Parathyroid adenoma (tissue), 2 donors: Measurements from ENCODE around the gene NPHS2.

Experiments
- H2AFZ ChIP-seq: fragments of 300-600 bp; sonication (generic); one replicate; pipeline ENCODE4 v1.7.0; 2017; ENCODE audit warnings: antibody characterized with exemption, mild to moderate bottlenecking
- H3K27ac ChIP-seq: fragments of 300-600 bp; sonication (generic); one replicate; pipeline ENCODE4 v1.7.0; 2017
- H3K27me3 ChIP-seq: fragments of 300-600 bp; sonication (generic); one replicate; pipeline ENCODE4 v1.7.0; 2017; ENCODE audit warnings: low read length; ENCODE audit not compliant: control insufficient read depth, insufficient read depth
- H3K36me3 ChIP-seq: fragments of 300-600 bp; sonication (generic); one replicate; pipeline ENCODE4 v1.7.0; 2017; ENCODE audit warnings: low read length; ENCODE audit not compliant: control insufficient read depth, insufficient read depth
- H3K4me1 ChIP-seq: fragments of 300-600 bp; sonication (generic); one replicate; pipeline ENCODE4 v1.7.0; 2017; ENCODE audit warnings: control low read depth
- H3K4me2 ChIP-seq: fragments of 300-600 bp; sonication (generic); one replicate; pipeline ENCODE4 v1.7.0; 2017; ENCODE audit warnings: low read length
- H3K4me3 ChIP-seq: fragments of 300-600 bp; sonication (generic); one replicate; pipeline ENCODE4 v1.7.0; 2017; ENCODE audit warnings: low read depth, low read length
- H3K79me2 ChIP-seq: fragments of 300-600 bp; sonication (generic); one replicate; pipeline ENCODE4 v1.7.0; 2017; ENCODE audit warnings: control low read depth
- H3K9ac ChIP-seq: fragments of 300-600 bp; sonication (generic); one replicate; pipeline ENCODE4 v1.7.0; 2017; ENCODE audit warnings: mild to moderate bottlenecking
- H3K9me3 ChIP-seq: fragments of 300-600 bp; sonication (generic); one replicate; pipeline ENCODE4 v1.7.0; 2017; ENCODE audit warnings: low read length; ENCODE audit not compliant: control insufficient read depth
- TF ChIP-seq, protein P1 (sequence below): fragments of 300-600 bp; sonication (generic); IDR thresholded peaks from one replicate; pipeline ENCODE4 v1.7.0; 2017; ENCODE audit warnings: antibody characterized with exemption, mild to moderate bottlenecking
- donor health status: primary hyperparathyroidism.

Gene NPHS2

DNA sequence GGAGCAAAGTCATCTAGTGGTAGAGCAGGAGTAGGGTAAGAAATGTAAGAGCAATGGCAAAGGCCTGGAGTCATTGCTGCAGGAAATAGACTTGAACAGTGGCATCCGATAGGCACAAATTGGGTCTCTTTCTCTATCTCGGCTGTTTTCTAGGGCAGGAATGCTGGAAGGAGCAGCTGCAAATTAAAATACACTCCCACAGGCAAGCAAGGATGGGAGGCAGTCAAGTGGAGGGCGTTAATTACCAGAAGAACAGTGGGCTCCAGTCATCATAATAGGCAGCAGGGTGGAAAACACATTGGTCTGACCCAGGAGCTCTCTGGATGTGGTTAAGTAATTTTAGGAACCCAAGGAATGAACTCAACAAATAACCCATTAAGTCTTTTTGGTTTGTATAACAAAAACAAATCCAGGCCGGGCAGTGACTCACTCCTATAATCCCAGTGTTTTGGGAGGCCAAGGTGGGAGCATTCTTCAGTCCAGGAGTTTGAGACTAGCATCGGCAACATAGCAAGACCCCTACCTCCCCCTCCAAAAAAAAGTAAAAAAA is 8.1 kb upstream of the NPHS2 start:
- no peaks in the 10 kb centered on the region for H3K27me3 ChIP-seq
- no peak overlapping the region for H3K9ac ChIP-seq
- H3K4me2 ChIP-seq = no peak overlapping the region
- H3K36me3 ChIP-seq = no peaks in the 10 kb centered on the region
- no peak overlapping the region for H3K27ac ChIP-seq
- no peaks in the 10 kb centered on the region for H3K4me1 ChIP-seq
- no peaks in the 10 kb centered on the region for H3K79me2 ChIP-seq
- TF ChIP-seq, protein P1, sequence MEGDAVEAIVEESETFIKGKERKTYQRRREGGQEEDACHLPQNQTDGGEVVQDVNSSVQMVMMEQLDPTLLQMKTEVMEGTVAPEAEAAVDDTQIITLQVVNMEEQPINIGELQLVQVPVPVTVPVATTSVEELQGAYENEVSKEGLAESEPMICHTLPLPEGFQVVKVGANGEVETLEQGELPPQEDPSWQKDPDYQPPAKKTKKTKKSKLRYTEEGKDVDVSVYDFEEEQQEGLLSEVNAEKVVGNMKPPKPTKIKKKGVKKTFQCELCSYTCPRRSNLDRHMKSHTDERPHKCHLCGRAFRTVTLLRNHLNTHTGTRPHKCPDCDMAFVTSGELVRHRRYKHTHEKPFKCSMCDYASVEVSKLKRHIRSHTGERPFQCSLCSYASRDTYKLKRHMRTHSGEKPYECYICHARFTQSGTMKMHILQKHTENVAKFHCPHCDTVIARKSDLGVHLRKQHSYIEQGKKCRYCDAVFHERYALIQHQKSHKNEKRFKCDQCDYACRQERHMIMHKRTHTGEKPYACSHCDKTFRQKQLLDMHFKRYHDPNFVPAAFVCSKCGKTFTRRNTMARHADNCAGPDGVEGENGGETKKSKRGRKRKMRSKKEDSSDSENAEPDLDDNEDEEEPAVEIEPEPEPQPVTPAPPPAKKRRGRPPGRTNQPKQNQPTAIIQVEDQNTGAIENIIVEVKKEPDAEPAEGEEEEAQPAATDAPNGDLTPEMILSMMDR = no peak
- no peaks in the 10 kb centered on the region for H3K9me3 ChIP-seq
- no peak overlapping the region for H2AFZ ChIP-seq
- H3K4me3 ChIP-seq = no peak overlapping the region

GRCh38 chr1:179576509-179576908 is 761 bp upstream of the NPHS2 start:
- Histone ChIP-seq H2AFZ (no peak overlapping the region), H3K4me3 (no peak overlapping the region), H3K9me3 (no peaks in the 10 kb centered on the region), H3K27me3 (no peaks in the 10 kb centered on the region), H3K4me1 (no peaks in the 10 kb centered on the region), H3K79me2 (no peaks in the 10 kb centered on the region), H3K36me3 (no peaks in the 10 kb centered on the region), H3K4me2 (no peak overlapping the region), H3K27ac (no peak overlapping the region), H3K9ac (no peak overlapping the region)
- TF ChIP-seq, protein P1 = no peak

DNA sequence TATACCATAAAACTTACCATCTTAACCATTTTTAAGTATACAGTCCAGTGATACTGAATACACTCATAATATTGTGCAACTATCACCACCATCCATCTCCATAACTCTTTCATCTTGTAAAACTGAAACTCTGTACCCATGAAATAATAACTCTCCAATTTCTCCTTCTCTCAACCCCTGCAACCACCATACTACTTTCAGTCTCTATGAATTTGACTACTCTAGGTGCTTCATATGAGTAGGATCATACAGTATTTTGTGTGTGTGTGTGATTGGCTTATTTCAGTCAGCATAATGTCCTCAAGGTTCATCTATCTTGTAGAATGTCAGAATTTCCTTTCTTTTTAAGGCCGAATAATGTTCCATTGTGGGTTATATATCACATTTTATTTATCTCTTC is 17.7 kb downstream of the NPHS2 start:
- H3K27ac ChIP-seq = no peak overlapping the region
- no peak overlapping the region for H2AFZ ChIP-seq
- no peaks in the 10 kb centered on the region for H3K9me3 ChIP-seq
- H3K36me3 ChIP-seq = no peaks in the 10 kb centered on the region
- no peaks in the 10 kb centered on the region for H3K27me3 ChIP-seq
- no peaks in the 10 kb centered on the region for H3K4me1 ChIP-seq
- H3K4me3 ChIP-seq = no peak overlapping the region
- H3K79me2 ChIP-seq = no peaks in the 10 kb centered on the region
- no peak overlapping the region for H3K9ac ChIP-seq
- H3K4me2 ChIP-seq = no peak overlapping the region
- TF ChIP-seq, protein P1 = no peak

- H3K4me3 ChIP-seq = no peak overlapping the region
- no peak overlapping the region for H3K27ac ChIP-seq
- H2AFZ ChIP-seq = no peak overlapping the region
- no peaks in the 10 kb centered on the region for H3K9me3 ChIP-seq
- TF ChIP-seq, protein P1 = no peak
- H3K9ac ChIP-seq = no peak overlapping the region
- H3K79me2 ChIP-seq = no peaks in the 10 kb centered on the region
- H3K4me2 ChIP-seq = no peak overlapping the region
- H3K4me1 ChIP-seq = no peaks in the 10 kb centered on the region
- H3K36me3 ChIP-seq = no peaks in the 10 kb centered on the region
- H3K27me3 ChIP-seq = no peaks in the 10 kb centered on the region
Observed at GRCh38 chr1:179554427-179554826, 21.3 kb downstream of the NPHS2 start.
